WTC11 (cell line): ENCODE measurements around the gene DDX10. TPM values are rescaled to one million over a fixed set of nuclear protein-coding genes. Genes with fewer than 3 reads are reported as not detected.

Source experiments
- ATAC-seq: fragments of 200-7000 bp; cut with Tn5 transposase; 2 replicates; pipeline ENCODE4 v1.10.0; 2021; ENCODE audit warnings: mild to moderate bottlenecking, moderate library complexity
- CTCF ChIA-PET: fragments of 300-600 bp; sonication (Branson Sonifier 250); formaldehyde crosslinking; loops from one replicate; lab custom pipeline; 2021; ENCODE audit warnings: antibody characterized with exemption; lab: Charles Lee
- POLR2A ChIA-PET: fragments of 350-600 bp; sonication (Branson Sonifier 250); formaldehyde crosslinking; loops from one replicate; lab custom pipeline; 2021; ENCODE audit warnings: antibody characterized with exemption; lab: Charles Lee
- DNase-seq: peaks from one replicate; pipeline ENCODE4 v3.0.0; 2021; ENCODE audit warnings: low spot score
- H3K27ac Mint-ChIP-seq: 2 replicates; pipeline ENCODE4 v1.8.0; 2021; ENCODE audit warnings: mixed read lengths
- H3K27me3 Mint-ChIP-seq: 2 replicates; pipeline ENCODE4 v1.8.0; 2021; ENCODE audit warnings: low read depth, mild to moderate bottlenecking, moderate library complexity, mixed read lengths
- H3K36me3 Mint-ChIP-seq: 2 replicates; pipeline ENCODE4 v1.8.0; 2021; ENCODE audit warnings: mixed read lengths
- H3K4me1 Mint-ChIP-seq: 2 replicates; pipeline ENCODE4 v1.8.0; 2022; ENCODE audit warnings: mixed read lengths
- H3K4me3 Mint-ChIP-seq: 2 replicates; pipeline ENCODE4 v1.8.0; 2021; ENCODE audit warnings: mild to moderate bottlenecking, moderate library complexity, mixed read lengths
- H3K9me3 Mint-ChIP-seq: 2 replicates; pipeline ENCODE4 v1.8.0; 2021; ENCODE audit warnings: mixed read lengths
- E2F5 ChIP-seq: sonication (generic); formaldehyde crosslinking; IDR thresholded peaks from 2 replicates; pipeline ENCODE4 v1.8.1; 2022; ENCODE audit warnings: mild to moderate bottlenecking, moderate library complexity, missing genetic modification reagents
- FOXJ3 ChIP-seq: sonication (generic); formaldehyde crosslinking; IDR thresholded peaks from 2 replicates; pipeline ENCODE4 v1.9.0; 2021; ENCODE audit warnings: missing genetic modification reagents, mild to moderate bottlenecking, borderline replicate concordance
- FOXK1 ChIP-seq: sonication (generic); formaldehyde crosslinking; IDR thresholded peaks from 2 replicates; pipeline ENCODE4 v1.8.0; 2022; ENCODE audit warnings: mild to moderate bottlenecking, moderate library complexity, missing genetic modification reagents
- GTF2I ChIP-seq: fragments of 250-450 bp; sonication (Bioruptor Pico); conservative IDR thresholded peaks from 2 replicates; pipeline ENCODE4 v1.4.0; 2021; ENCODE audit warnings: mild to moderate bottlenecking
- IRF1 ChIP-seq: sonication (generic); formaldehyde crosslinking; IDR thresholded peaks from 2 replicates; pipeline ENCODE4 v1.8.0; 2023; ENCODE audit warnings: missing genetic modification reagents
- MXD4 ChIP-seq: fragments of 250-450 bp; sonication (Bioruptor Pico); IDR thresholded peaks from 2 replicates; pipeline ENCODE4 v1.8.0; 2021; ENCODE audit warnings: mild to moderate bottlenecking, moderate library complexity, borderline replicate concordance
- NFE2L1 ChIP-seq: sonication (generic); formaldehyde crosslinking; IDR thresholded peaks from 2 replicates; pipeline ENCODE4 v1.8.1; 2023; ENCODE audit warnings: missing genetic modification reagents
- NFYB ChIP-seq: sonication (generic); formaldehyde crosslinking; conservative IDR thresholded peaks from 2 replicates; pipeline ENCODE4 v1.8.0; 2022; ENCODE audit warnings: low read depth, missing genetic modification reagents
- PRRX2 ChIP-seq: fragments of 250-450 bp; sonication (Bioruptor Pico); IDR thresholded peaks from 2 replicates; pipeline ENCODE4 v1.8.0; 2021; ENCODE audit warnings: mild to moderate bottlenecking
- SOX15 ChIP-seq: fragments of 250-450 bp; sonication (Bioruptor Pico); IDR thresholded peaks from 2 replicates; pipeline ENCODE4 v1.9.0; 2021; ENCODE audit warnings: mild to moderate bottlenecking
- STAT6 ChIP-seq: sonication (generic); formaldehyde crosslinking; conservative IDR thresholded peaks from 2 replicates; pipeline ENCODE4 v1.8.1; 2023; ENCODE audit warnings: mild to moderate bottlenecking, low read depth, missing genetic modification reagents, moderate library complexity
- TEAD1 ChIP-seq: sonication (generic); formaldehyde crosslinking; IDR thresholded peaks from 2 replicates; pipeline ENCODE4 v1.8.0; 2022; ENCODE audit warnings: mild to moderate bottlenecking, missing genetic modification reagents
- ZBTB21 ChIP-seq: sonication (generic); formaldehyde crosslinking; IDR thresholded peaks from 2 replicates; pipeline ENCODE4 v1.8.1; 2023; ENCODE audit warnings: mild to moderate bottlenecking, missing genetic modification reagents, borderline replicate concordance
- ZNF317 ChIP-seq: sonication (generic); formaldehyde crosslinking; IDR thresholded peaks from 2 replicates; pipeline ENCODE4 v1.8.1; 2023; ENCODE audit warnings: low read depth, mild to moderate bottlenecking, moderate library complexity, missing genetic modification reagents, borderline replicate concordance
- ZNF396 ChIP-seq: fragments of 250-450 bp; sonication (Bioruptor Pico); IDR thresholded peaks from 2 replicates; pipeline ENCODE4 v1.8.0; 2021; ENCODE audit warnings: mild to moderate bottlenecking, moderate library complexity, borderline replicate concordance
- total RNA-seq: library from RNA; stranded (reverse); gene quantifications from 3 replicates; pipeline ENCODE4 v1.2.3, GENCODE V29; 2021
- TF ChIP-seq, protein P1 (sequence below): fragments of 250-450 bp; sonication (Bioruptor Pico); IDR thresholded peaks from 2 replicates; pipeline ENCODE4 v1.9.0; 2021; ENCODE audit warnings: mild to moderate bottlenecking
- TF ChIP-seq, protein P2 (sequence below): sonication (generic); formaldehyde crosslinking; IDR thresholded peaks from 2 replicates; pipeline ENCODE4 v1.8.1; 2022; ENCODE audit warnings: low read depth, missing genetic modification reagents, borderline replicate concordance
- TF ChIP-seq, protein P3 (sequence below): fragments of 250-450 bp; sonication (Bioruptor Pico); IDR thresholded peaks from 2 replicates; pipeline ENCODE4 v1.9.0; 2021; ENCODE audit warnings: mild to moderate bottlenecking
- TF ChIP-seq, protein P4 (sequence below): sonication (generic); formaldehyde crosslinking; conservative IDR thresholded peaks from 2 replicates; pipeline ENCODE4 v1.8.1; 2022; ENCODE audit warnings: mild to moderate bottlenecking, missing genetic modification reagents

DDX10 gene
- total RNA-seq, 1 experiment from 2014 or later, result 56.8 TPM

- peaks cover 28% of the 10 kb centered on the region for H3K4me1 Mint-ChIP-seq
- H3K9me3 Mint-ChIP-seq, result no peaks in the 10 kb centered on the region
- POLR2A ChIA-PET, result no interaction called here
- H3K4me3 Mint-ChIP-seq, result no peak overlapping the region
- CTCF ChIA-PET, result no interaction called here
- TF ChIP-seq IRF1 (CRISPR knock-in tag) (no peak), NFE2L1 (CRISPR knock-in tag) (no peak), FOXK1 (CRISPR knock-in tag) (no peak), PRRX2 (CRISPR knock-in tag) (no peak)
- TF ChIP-seq, protein P1, sequence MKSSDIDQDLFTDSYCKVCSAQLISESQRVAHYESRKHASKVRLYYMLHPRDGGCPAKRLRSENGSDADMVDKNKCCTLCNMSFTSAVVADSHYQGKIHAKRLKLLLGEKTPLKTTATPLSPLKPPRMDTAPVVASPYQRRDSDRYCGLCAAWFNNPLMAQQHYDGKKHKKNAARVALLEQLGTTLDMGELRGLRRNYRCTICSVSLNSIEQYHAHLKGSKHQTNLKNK (CRISPR knock-in tag), result no peak
- no peak for ATAC-seq
- no peaks in the 10 kb centered on the region for H3K36me3 Mint-ChIP-seq
- H3K27ac Mint-ChIP-seq, result no peak overlapping the region
- no peak for DNase-seq
- no peaks in the 10 kb centered on the region for H3K27me3 Mint-ChIP-seq
Observed at GRCh38 chr11:108923413-108923812, 258.5 kb downstream of the DDX10 start.

DNA sequence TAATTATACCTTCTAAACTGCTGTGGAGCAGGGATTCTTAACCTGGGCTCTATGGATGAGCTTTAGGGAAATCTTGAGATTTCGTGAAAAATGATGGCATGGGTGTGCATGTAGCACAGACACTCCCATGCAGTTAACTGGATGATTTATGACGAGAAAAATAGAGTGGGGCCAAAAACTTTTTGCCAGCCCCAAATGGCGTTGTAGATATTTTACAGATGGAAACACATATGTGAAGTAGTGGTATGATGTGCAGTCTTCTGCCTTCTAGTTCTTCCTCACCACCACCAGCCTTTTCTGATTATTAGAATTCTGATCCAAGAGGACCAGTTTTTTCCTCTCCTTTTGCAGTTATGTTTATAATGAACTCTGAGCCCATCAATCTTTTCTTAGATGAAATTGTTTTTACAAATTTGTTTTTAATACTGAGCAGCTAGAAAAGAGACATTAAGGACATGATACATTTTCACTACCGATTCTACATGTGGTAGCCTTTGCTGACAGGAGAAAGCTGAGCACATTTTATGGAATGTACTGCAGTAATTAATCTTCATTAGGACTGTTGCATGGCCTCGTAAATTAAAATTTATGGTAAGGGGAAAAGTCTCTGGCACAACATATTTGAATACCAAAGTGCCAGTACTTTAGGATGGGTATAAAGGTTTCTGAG lies 261.4 kb downstream of the DDX10 start:
- H3K27ac Mint-ChIP-seq, result no peak overlapping the region
- DNase-seq (no peak), ATAC-seq (no peak)
- H3K9me3 Mint-ChIP-seq, result no peaks in the 10 kb centered on the region
- peaks cover 28% of the 10 kb centered on the region for H3K4me1 Mint-ChIP-seq
- H3K4me3 Mint-ChIP-seq, result no peak overlapping the region
- POLR2A ChIA-PET, result no interaction called here
- H3K36me3 Mint-ChIP-seq, result no peaks in the 10 kb centered on the region
- CTCF ChIA-PET, result interaction anchor here (1.2 kb wide), 1 partner anchor 192 kb away, joined by 4 read pairs; no protein-coding TSS in a partner anchor
- H3K27me3 Mint-ChIP-seq, result no peaks in the 10 kb centered on the region
- TF ChIP-seq, protein P2, sequence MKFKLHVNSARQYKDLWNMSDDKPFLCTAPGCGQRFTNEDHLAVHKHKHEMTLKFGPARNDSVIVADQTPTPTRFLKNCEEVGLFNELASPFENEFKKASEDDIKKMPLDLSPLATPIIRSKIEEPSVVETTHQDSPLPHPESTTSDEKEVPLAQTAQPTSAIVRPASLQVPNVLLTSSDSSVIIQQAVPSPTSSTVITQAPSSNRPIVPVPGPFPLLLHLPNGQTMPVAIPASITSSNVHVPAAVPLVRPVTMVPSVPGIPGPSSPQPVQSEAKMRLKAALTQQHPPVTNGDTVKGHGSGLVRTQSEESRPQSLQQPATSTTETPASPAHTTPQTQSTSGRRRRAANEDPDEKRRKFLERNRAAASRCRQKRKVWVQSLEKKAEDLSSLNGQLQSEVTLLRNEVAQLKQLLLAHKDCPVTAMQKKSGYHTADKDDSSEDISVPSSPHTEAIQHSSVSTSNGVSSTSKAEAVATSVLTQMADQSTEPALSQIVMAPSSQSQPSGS (CRISPR knock-in tag), result no peak
- TF ChIP-seq, protein P3, sequence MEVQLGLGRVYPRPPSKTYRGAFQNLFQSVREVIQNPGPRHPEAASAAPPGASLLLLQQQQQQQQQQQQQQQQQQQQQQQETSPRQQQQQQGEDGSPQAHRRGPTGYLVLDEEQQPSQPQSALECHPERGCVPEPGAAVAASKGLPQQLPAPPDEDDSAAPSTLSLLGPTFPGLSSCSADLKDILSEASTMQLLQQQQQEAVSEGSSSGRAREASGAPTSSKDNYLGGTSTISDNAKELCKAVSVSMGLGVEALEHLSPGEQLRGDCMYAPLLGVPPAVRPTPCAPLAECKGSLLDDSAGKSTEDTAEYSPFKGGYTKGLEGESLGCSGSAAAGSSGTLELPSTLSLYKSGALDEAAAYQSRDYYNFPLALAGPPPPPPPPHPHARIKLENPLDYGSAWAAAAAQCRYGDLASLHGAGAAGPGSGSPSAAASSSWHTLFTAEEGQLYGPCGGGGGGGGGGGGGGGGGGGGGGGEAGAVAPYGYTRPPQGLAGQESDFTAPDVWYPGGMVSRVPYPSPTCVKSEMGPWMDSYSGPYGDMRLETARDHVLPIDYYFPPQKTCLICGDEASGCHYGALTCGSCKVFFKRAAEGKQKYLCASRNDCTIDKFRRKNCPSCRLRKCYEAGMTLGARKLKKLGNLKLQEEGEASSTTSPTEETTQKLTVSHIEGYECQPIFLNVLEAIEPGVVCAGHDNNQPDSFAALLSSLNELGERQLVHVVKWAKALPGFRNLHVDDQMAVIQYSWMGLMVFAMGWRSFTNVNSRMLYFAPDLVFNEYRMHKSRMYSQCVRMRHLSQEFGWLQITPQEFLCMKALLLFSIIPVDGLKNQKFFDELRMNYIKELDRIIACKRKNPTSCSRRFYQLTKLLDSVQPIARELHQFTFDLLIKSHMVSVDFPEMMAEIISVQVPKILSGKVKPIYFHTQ (CRISPR knock-in tag), result no peak
- TF ChIP-seq GTF2I (CRISPR knock-in tag) (no peak), STAT6 (CRISPR knock-in tag) (no peak), NFE2L1 (CRISPR knock-in tag) (no peak), NFYB (CRISPR knock-in tag) (no peak), IRF1 (CRISPR knock-in tag) (no peak), E2F5 (CRISPR knock-in tag) (no peak), TEAD1 (no peak), ZBTB21 (no peak), MXD4 (CRISPR knock-in tag) (no peak), ZNF317 (CRISPR knock-in tag) (no peak), FOXJ3 (CRISPR knock-in tag) (no peak), SOX15 (CRISPR knock-in tag) (no peak), ZNF396 (CRISPR knock-in tag) (no peak)
- TF ChIP-seq, protein P1 (CRISPR knock-in tag), result no peak
- TF ChIP-seq, protein P4, sequence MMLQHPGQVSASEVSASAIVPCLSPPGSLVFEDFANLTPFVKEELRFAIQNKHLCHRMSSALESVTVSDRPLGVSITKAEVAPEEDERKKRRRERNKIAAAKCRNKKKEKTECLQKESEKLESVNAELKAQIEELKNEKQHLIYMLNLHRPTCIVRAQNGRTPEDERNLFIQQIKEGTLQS (CRISPR knock-in tag), result no peak
